Motor neuron (in vitro differentiated cells): ENCODE measurements around the gene TUBGCP3. TPM values are rescaled to one million over a fixed set of nuclear protein-coding genes. Genes with fewer than 3 reads are reported as not detected.

Experiments
- ATAC-seq, 8 experiments: fragments of 200-7000 bp; cut with Tn5 transposase; replicated peaks in 6 of 8; 2 replicates each; pipeline ENCODE4 v1.8.0; 2021; ENCODE audit warnings: mild to moderate bottlenecking in 8 of 8, moderate library complexity in 8 of 8
- H3K27ac ChIP-seq, 2 donors: fragments of 250-450 bp; sonication (Bioruptor Pico); 2 replicates each; pipeline ENCODE4 v1.9.0; 2021; ENCODE audit warnings: antibody characterized with exemption in 2 of 2, mild to moderate bottlenecking in 2 of 2, moderate library complexity in 1 of 2
- H3K4me1 ChIP-seq, 2 donors: fragments of 250-450 bp; sonication (Bioruptor Pico); replicated peaks in 1 of 2; 2 replicates each; pipeline ENCODE4 v1.6.1; 2021; ENCODE audit warnings: antibody characterized with exemption in 2 of 2, mild to moderate bottlenecking in 2 of 2, moderate library complexity in 1 of 2
- H3K4me3 ChIP-seq, 5 donors: fragments of 250-450 bp; sonication (Bioruptor Pico); 2 replicates each; pipeline ENCODE4 v1.9.0; 2021; ENCODE audit warnings: antibody characterized with exemption in 5 of 5, mild to moderate bottlenecking in 5 of 5, moderate library complexity in 4 of 5
- WGBS, 10 experiments: fragments of 450-650 bp; shearing (Covaris generic); methylation state at CpG; one replicate each; pipeline ENCODE4 v1.0.0; 2022; 5-methylcytosine and 5-hydroxymethylcytosine counted together
- in situ Hi-C, 9 experiments: fragments of 400-800 bp; cut with MboI; loops; one replicate each; pipeline ENCODE4 v1.15.0; 2021; ENCODE audit warnings: low sequenced_read_pairs in 9 of 9, low pct_unique_long_range_greater_than_20kb in 2 of 9; ENCODE audit not compliant: unreplicated experiment in 9 of 9
- total RNA-seq, 8 experiments: library from RNA; unstranded; fragments of 300-600 nt; gene quantifications; 2 replicates each; pipeline versions ENCODE4 v1.2.3 to v1.2.4, GENCODE V29; 2022

The TUBGCP3 gene
- total RNA-seq, 8 experiments from 2014 or later, result 11.9 to 39.9 (median 18.1) TPM

- H3K27ac ChIP-seq, result no peak overlapping the region
- ATAC-seq, result no peak
- H3K4me1 ChIP-seq, result peaks cover 13 to 21% of the 10 kb centered on the region in 2 donors
- H3K4me3 ChIP-seq, result peak overlapping the region in 4 of 5 donors; percentile 59 to 83 (median 62)
- in situ Hi-C loops, result no loop called here
- 75 to 100% (median 84%) methylated on average over 1 to 6 of the region's 6 CpGs for WGBS, 10 experiments
Measured at GRCh38 chr13:112586334-112586960, 1.5 kb downstream of the TUBGCP3 start.

GRCh38 chr13:112583592-112584277 lies 4.2 kb downstream of the TUBGCP3 start:
- in situ Hi-C loops, result no loop called here
- H3K27ac ChIP-seq, result no peak overlapping the region
- H3K4me3 ChIP-seq, result no peak overlapping the region
- H3K4me1 ChIP-seq, result peaks cover 8 to 11% of the 10 kb centered on the region in 2 donors
- ATAC-seq, result no peak
- WGBS, 10 experiments, result 86 to 98% (median 93%) methylated on average over 3 to 11 of the region's 11 CpGs

- peaks cover 3 to 7% of the 10 kb centered on the region in 2 donors for H3K4me1 ChIP-seq
- no peak overlapping the region for H3K4me3 ChIP-seq
- H3K27ac ChIP-seq, result no peak overlapping the region
- 86 to 100% (median 96%) methylated on average over 1 to 9 of the region's 9 CpGs; no CpG with 5 or more reads in 2 of the 10 experiments for WGBS, 10 experiments
- ATAC-seq, result no peak
- in situ Hi-C loops, result no loop called here
Measured at GRCh38 chr13:112582263-112582662, 5.7 kb downstream of the TUBGCP3 start.

DNA sequence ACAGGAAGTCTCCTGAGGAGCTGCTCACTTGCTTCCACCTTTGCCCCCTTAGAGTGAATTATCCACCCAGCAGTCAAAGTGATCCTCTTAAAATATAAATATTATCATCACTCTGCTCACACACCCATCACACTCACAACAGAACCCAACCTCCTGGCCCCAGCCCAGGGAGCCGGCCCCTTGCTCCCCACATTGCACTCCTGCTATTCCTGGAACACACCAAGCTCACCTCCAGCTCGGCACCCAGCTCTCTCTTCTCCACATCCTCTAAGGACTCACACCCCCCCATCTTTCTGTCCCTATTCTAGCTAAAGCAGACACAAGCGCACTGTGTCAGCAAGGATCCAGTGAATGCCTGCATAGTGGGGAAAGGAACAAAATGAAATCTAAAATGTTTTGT lies 7.0 kb downstream of the TUBGCP3 start:
- no peak overlapping the region for H3K4me3 ChIP-seq
- ATAC-seq, result no peak
- H3K4me1 ChIP-seq, result no peaks in the 10 kb centered on the region
- no peak overlapping the region for H3K27ac ChIP-seq
- in situ Hi-C loops, result no loop called here
- 75 to 100% (median 100%) methylated on average over 1 to 3 of the region's 3 CpGs; no CpG with 5 or more reads in 5 of the 10 experiments for WGBS, 10 experiments

DNA sequence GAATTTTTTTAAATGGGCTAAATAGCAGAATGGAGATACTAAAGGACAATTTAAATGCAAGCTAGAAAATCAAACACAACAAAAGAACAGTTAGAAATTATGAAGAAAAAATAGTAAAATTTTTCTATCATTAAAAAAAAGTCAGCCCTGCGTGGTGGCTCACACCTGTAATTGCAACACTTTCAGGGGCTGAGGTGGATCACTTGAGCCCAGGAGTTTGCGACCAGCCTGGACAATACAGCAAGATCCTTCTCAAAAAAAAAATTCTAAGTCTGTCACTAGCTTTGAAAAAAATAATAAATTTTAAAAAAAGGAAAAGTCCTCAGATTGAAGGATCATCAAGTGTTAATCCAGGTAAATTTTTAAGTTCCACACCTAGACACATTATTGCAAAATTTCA lies 7.7 kb downstream of the TUBGCP3 start:
- no peak overlapping the region for H3K27ac ChIP-seq
- ATAC-seq, result no peak
- no peak overlapping the region for H3K4me3 ChIP-seq
- H3K4me1 ChIP-seq, result no peaks in the 10 kb centered on the region
- in situ Hi-C loops, result no loop called here
- 90 to 100% (median 100%) methylated on average over 1 to 2 of the region's 2 CpGs; no CpG with 5 or more reads in 2 of the 10 experiments for WGBS, 10 experiments

DNA sequence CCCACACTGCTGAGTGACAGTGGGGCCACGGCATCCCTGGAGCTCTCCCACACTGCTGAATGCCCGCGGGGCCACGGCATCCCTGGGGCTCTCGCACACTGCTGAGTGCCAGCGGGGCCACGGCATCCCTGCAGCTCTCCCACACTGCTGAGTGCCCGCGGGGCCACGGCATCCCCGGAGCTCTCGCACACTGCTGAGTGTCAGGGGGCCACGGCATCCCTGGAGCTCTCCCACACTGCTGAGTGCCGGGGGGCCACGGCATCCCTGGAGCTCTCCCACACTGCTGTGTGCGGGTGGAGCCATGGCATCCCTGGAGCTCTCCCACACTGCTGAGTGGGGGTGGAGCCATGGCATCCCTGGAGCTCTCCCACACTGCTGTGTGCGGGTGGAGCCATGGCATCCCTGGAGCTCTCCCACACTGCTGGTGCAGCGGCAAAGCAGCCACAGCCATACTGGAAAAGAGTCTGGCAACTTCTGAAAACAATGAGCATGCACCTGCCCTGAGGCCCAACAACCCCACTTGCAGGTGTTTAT lies 8.6 kb downstream of the TUBGCP3 start:
- no peak overlapping the region for H3K27ac ChIP-seq
- WGBS, 10 experiments, result 92 to 100% (median 99%) methylated on average over 1 to 7 of the region's 18 CpGs; no CpG with 5 or more reads in 4 of the 10 experiments
- H3K4me1 ChIP-seq, result no peaks in the 10 kb centered on the region
- no peak for ATAC-seq
- in situ Hi-C loops, result no loop called here
- H3K4me3 ChIP-seq, result no peak overlapping the region

DNA sequence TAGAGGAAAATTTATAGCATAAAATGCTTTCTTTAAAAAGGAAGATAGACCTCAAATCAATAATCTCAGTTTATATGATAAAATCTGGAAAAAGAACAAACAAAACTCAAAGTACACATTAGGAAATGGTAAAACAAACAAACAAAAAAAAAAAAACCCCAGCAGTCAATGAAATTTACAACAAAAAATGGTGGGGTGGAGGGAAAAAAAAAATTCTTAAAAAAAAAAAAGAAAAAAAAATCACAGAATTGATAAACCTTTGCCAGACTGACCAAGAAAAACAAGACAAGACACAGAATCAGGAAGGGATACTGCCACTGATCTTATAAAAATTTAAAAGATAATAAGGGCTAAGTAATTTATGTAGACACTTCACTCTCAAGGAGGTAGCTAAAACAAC lies 11.2 kb downstream of the TUBGCP3 start:
- in situ Hi-C loops, result no loop called here
- Histone ChIP-seq H3K27ac (no peak overlapping the region), H3K4me1 (no peaks in the 10 kb centered on the region), H3K4me3 (no peak overlapping the region)
- no peak for ATAC-seq

- H3K27ac ChIP-seq, result no peak overlapping the region
- no peak for ATAC-seq
- no peaks in the 10 kb centered on the region for H3K4me1 ChIP-seq
- in situ Hi-C loops, result no loop called here
- 46 to 100% (median 80%) methylated on average over 2 to 4 of the region's 4 CpGs for WGBS, 10 experiments
- no peak overlapping the region for H3K4me3 ChIP-seq
Measured at GRCh38 chr13:112576191-112576590, 11.8 kb downstream of the TUBGCP3 start.

DNA sequence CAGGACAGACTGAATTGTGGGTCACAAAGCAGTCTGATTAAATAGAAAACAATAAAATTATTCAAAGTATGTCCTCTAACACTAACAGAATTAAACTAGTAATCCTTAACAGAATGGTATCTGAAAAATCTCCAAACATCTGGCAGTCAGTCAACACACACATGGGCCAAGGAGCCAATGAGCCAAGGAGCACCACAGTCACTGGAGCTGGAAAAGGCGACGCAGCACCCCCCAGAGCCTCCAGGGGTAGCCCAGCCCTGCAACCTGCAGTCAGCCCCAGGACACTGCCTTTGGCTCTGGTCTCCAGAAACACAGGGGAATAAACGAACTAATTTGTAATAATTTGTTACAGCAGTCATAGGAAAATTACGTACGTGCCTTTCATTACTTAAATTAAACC lies 12.3 kb downstream of the TUBGCP3 start:
- no peak overlapping the region for H3K27ac ChIP-seq
- in situ Hi-C loops, result no loop called here
- H3K4me3 ChIP-seq, result no peak overlapping the region
- peak in 3 of 8 experiments; percentile 66 to 88 (median 87) for ATAC-seq
- no peaks in the 10 kb centered on the region for H3K4me1 ChIP-seq
- WGBS, 10 experiments, result 23 to 100% (median 90%) methylated on average over 1 to 5 of the region's 5 CpGs; no CpG with 5 or more reads in 1 of the 10 experiments

GRCh38 chr13:112574834-112575613 lies 12.9 kb downstream of the TUBGCP3 start:
- in situ Hi-C loops, result no loop called here
- Histone ChIP-seq H3K27ac (no peak overlapping the region), H3K4me1 (peaks cover 1 to 2% of the 10 kb centered on the region in 2 donors), H3K4me3 (no peak overlapping the region)
- peak in 2 of 8 experiments; percentile 28 to 50 for ATAC-seq
- 21 to 96% (median 86%) methylated on average over 2 to 6 of the region's 7 CpGs for WGBS, 10 experiments

GRCh38 chr13:112574416-112574815 lies 13.5 kb downstream of the TUBGCP3 start:
- in situ Hi-C loops, result no loop called here
- ATAC-seq, result no peak
- peaks cover 3 to 4% of the 10 kb centered on the region in 2 donors for H3K4me1 ChIP-seq
- H3K4me3 ChIP-seq, result no peak overlapping the region
- H3K27ac ChIP-seq, result no peak overlapping the region
- WGBS, 10 experiments, result 86 to 100% (median 100%) methylated on average over 1 of the region's 1 CpG; no CpG with 5 or more reads in 2 of the 10 experiments

- WGBS, 10 experiments, result 80 to 100% (median 100%) methylated on average over 1 of the region's 2 CpGs; no CpG with 5 or more reads in 7 of the 10 experiments
- ATAC-seq, result no peak
- Histone ChIP-seq H3K4me3 (no peak overlapping the region), H3K4me1 (peaks cover 3 to 4% of the 10 kb centered on the region in 2 donors), H3K27ac (no peak overlapping the region)
- in situ Hi-C loops, result no loop called here
Measured at GRCh38 chr13:112573710-112574109, 14.2 kb downstream of the TUBGCP3 start.

DNA sequence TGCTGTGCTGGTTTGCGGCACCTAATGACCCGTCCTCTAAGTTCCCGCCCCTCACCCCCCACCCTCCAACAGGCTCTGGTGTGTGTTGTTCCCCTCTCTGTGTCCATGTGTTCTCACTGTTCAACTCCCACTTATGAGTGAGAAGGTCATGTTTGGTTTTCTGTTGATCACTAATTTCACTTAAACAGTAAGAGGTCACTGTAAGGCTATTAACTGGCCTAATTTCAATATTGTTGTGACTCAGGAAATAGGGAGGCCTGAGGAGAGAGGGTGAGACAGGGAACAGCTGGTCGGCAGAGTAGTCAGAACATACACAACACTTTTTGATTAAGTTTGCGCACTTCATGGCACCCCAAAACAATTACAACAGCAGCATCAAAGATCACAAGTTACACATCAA lies 15.6 kb downstream of the TUBGCP3 start:
- peaks cover 3 to 4% of the 10 kb centered on the region in 2 donors for H3K4me1 ChIP-seq
- ATAC-seq, result peak in 1 of 8 experiments; percentile 22
- no peak overlapping the region for H3K27ac ChIP-seq
- 64 to 100% (median 81%) methylated on average over 1 to 2 of the region's 5 CpGs; no CpG with 5 or more reads in 2 of the 10 experiments for WGBS, 10 experiments
- in situ Hi-C loops, result no loop called here
- H3K4me3 ChIP-seq, result no peak overlapping the region
